Measurements from ENCODE around the gene ENG. TPM values are rescaled to one million over a fixed set of nuclear protein-coding genes. Genes with fewer than 3 reads are reported as not detected.

ENG gene
- total RNA-seq, 2 donors from 2014 or later: 24.3 to 336 TPM

DNA sequence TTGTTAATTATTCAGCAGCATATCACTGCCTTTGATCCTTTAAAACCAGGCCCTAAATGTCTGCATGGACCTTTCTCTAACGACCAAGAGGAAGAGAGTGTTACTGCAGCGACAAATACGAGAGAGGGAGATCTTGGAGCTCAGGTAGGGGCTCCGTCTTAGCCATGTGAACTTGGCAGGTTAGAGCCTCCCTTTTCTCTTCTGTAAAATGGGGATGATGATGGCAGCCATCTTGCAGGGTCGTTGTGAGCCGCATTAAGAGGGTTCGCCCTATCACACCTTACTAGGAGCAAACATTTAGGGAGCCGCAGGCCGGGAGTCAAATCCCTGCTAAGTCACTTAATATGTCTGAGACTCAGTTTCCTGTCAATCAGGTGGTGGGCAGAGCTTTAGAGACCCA, 1.6 kb downstream of the ENG start:
- no peaks in the 10 kb centered on the region for H3K4me1 ChIP-seq (replicated peaks)
- no peaks in the 10 kb centered on the region for H3K27me3 ChIP-seq (replicated peaks; ENCODE audit: insufficient read depth)
- WGBS: 75% methylated on average over 9 of the region's 9 CpGs
- intact Hi-C loops (cut with DNase I): no loop called here
- peak overlapping the region in 1 of 2 donors; percentile 60 for H3K27ac ChIP-seq
- H3K4me3 ChIP-seq: peak overlapping the region in 1 of 2 donors; percentile 39
- TF ChIP-seq POLR2AphosphoS5 (IDR thresholded peaks at IDR 0.05): no peak
- TF ChIP-seq POLR2A (IDR thresholded peaks at IDR 0.05): no peak
- DNase-seq (ENCODE audit: low spot score): no peak
- H3K9me3 ChIP-seq: no peaks in the 10 kb centered on the region
- no peaks in the 10 kb centered on the region for H3K36me3 ChIP-seq

GRCh38 chr9:127850286-127850830, 4.1 kb downstream of the ENG start:
- no peaks in the 10 kb centered on the region for H3K36me3 ChIP-seq
- TF ChIP-seq POLR2A (IDR thresholded peaks at IDR 0.05): no peak
- TF ChIP-seq POLR2AphosphoS5 (IDR thresholded peaks at IDR 0.05): no peak
- no peak for TF ChIP-seq CTCF (IDR thresholded peaks at IDR 0.05)
- H3K4me3 ChIP-seq: no peak overlapping the region
- no peaks in the 10 kb centered on the region for H3K27me3 ChIP-seq (replicated peaks; ENCODE audit: insufficient read depth)
- intact Hi-C loops (cut with DNase I): no loop called here
- H3K9me3 ChIP-seq: no peaks in the 10 kb centered on the region
- H3K27ac ChIP-seq: no peak overlapping the region
- H3K4me1 ChIP-seq (replicated peaks): no peaks in the 10 kb centered on the region
- DNase-seq (ENCODE audit: low spot score): no peak
- WGBS: 92% methylated on average over 17 of the region's 17 CpGs

GRCh38 chr9:127848756-127849504, 5.5 kb downstream of the ENG start:
- intact Hi-C loops (cut with DNase I): no loop called here
- no peaks in the 10 kb centered on the region for H3K36me3 ChIP-seq
- no peak for DNase-seq (ENCODE audit: low spot score)
- no peak for TF ChIP-seq POLR2AphosphoS5 (IDR thresholded peaks at IDR 0.05)
- H3K4me3 ChIP-seq: no peak overlapping the region
- 96% methylated on average over 9 of the region's 10 CpGs for WGBS
- no peak overlapping the region for H3K27ac ChIP-seq
- no peaks in the 10 kb centered on the region for H3K4me1 ChIP-seq (replicated peaks)
- H3K27me3 ChIP-seq (replicated peaks; ENCODE audit: insufficient read depth): no peaks in the 10 kb centered on the region
- no peaks in the 10 kb centered on the region for H3K9me3 ChIP-seq

GRCh38 chr9:127847833-127848755, 6.4 kb downstream of the ENG start:
- DNase-seq (ENCODE audit: low spot score): no peak
- H3K9me3 ChIP-seq: no peaks in the 10 kb centered on the region
- H3K36me3 ChIP-seq: no peaks in the 10 kb centered on the region
- TF ChIP-seq POLR2A (IDR thresholded peaks at IDR 0.05) (no peak), CTCF (IDR thresholded peaks at IDR 0.05) (no peak), POLR2AphosphoS5 (IDR thresholded peaks at IDR 0.05) (no peak)
- intact Hi-C loops (cut with DNase I): no loop called here
- no peak overlapping the region for H3K4me3 ChIP-seq
- H3K4me1 ChIP-seq (replicated peaks): no peaks in the 10 kb centered on the region
- no peaks in the 10 kb centered on the region for H3K27me3 ChIP-seq (replicated peaks; ENCODE audit: insufficient read depth)
- no peak overlapping the region for H3K27ac ChIP-seq
- 84% methylated on average over 12 of the region's 12 CpGs for WGBS

- Histone ChIP-seq H3K4me3 (no peak overlapping the region), H3K27me3 (replicated peaks; ENCODE audit: insufficient read depth) (no peaks in the 10 kb centered on the region), H3K27ac (peak overlapping the region in 1 of 2 donors; percentile 44), H3K36me3 (no peaks in the 10 kb centered on the region), H3K9me3 (no peaks in the 10 kb centered on the region), H3K4me1 (replicated peaks) (no peaks in the 10 kb centered on the region)
- intact Hi-C loops (cut with DNase I): no loop called here
- TF ChIP-seq POLR2AphosphoS5 (IDR thresholded peaks at IDR 0.05): no peak
- no peak for TF ChIP-seq POLR2A (IDR thresholded peaks at IDR 0.05)
- TF ChIP-seq CTCF (IDR thresholded peaks at IDR 0.05): no peak
- no peak for DNase-seq (ENCODE audit: low spot score)
- 69% methylated on average over 6 of the region's 6 CpGs for WGBS
Observed at GRCh38 chr9:127847178-127847510, 7.3 kb downstream of the ENG start.
